K562 (cell line): ENCODE data around the gene SLC13A4. TPM values are rescaled to one million over a fixed set of nuclear protein-coding genes. Genes with fewer than 3 reads are reported as not detected.

Experiments
- ATAC-seq: fragments of 200-7000 bp; cut with Tn5 transposase; 3 replicates; pipeline ENCODE4 v1.9.1; 2020; ENCODE audit warnings: moderate library complexity
- BruUV-seq: library from RNA; stranded (reverse); fragments of 400-500 nt; replicated peaks from 2 replicates; lab custom pipeline; 2021; lab: Mats Ljungman, UMichigan
- CTCF ChIA-PET: fragments of 300-600 bp; formaldehyde crosslinking; extraction: SDS; loops from one replicate; lab custom pipeline; 2021; ENCODE audit warnings: low intra/inter-chr PET ratio; lab: Yijun Ruan, JAX
- POLR2A ChIA-PET: fragments of 300-600, 350-650 bp; sonication (Branson Sonifier 250); formaldehyde crosslinking; extraction: SDS; loops from one replicate; lab custom pipeline; 2021; ENCODE audit warnings: antibody characterized with exemption, inconsistent platforms; lab: Yijun Ruan, JAX
- DNase-seq, 4 experiments: peaks; one replicate each; pipeline versions ENCODE4 v3.0.0 to v3.0.0-alpha.2; 2011 to 2018; ENCODE audit warnings: low spot score in 3 of 4, mixed read lengths in 3 of 4; ENCODE audit errors: extremely low read depth in 1 of 4
- FAIRE-seq: peaks from 2 replicates; lab custom pipeline; 2011; peaks lifted over from hg19 to GRCh38; lab: Jason Lieb, UNC
- H2AFZ ChIP-seq: 2 replicates; pipeline ENCODE4 v1.6.0; 2011; ENCODE audit warnings: low read depth, low read length, control low read depth, inconsistent platforms
- H3K27ac ChIP-seq: fragments of 200-600 bp; 3 replicates; pipeline ENCODE4 v1.8.0; 2011; ENCODE audit warnings: low read depth, mild to moderate bottlenecking, control low read depth, inconsistent platforms, low read length, moderate library complexity, mixed read lengths; ENCODE audit errors: extremely low read depth
- H3K27me3 ChIP-seq, 2 experiments: fragments of 300-600 bp in 1 of 2; 2 replicates in 1 of 2; 3 replicates in 1 of 2; pipeline versions ENCODE4 v1.6.0 to v1.8.0; 2011; ENCODE audit warnings: inconsistent platforms in 2 of 2, low read length in 2 of 2, mild to moderate bottlenecking in 1 of 2, mixed read lengths in 1 of 2, moderate library complexity in 1 of 2; ENCODE audit not compliant: control insufficient read depth in 2 of 2, insufficient read depth in 2 of 2
- H3K36me3 ChIP-seq: fragments of 300-600 bp; 3 replicates; pipeline ENCODE4 v1.8.0; 2011; ENCODE audit warnings: mild to moderate bottlenecking, low read length, inconsistent platforms; ENCODE audit not compliant: control insufficient read depth, insufficient read depth
- H3K4me1 ChIP-seq, 2 experiments: fragments of 200-600 bp in 1 of 2; replicated peaks in 1 of 2; 2 replicates in 1 of 2; 3 replicates in 1 of 2; pipeline versions ENCODE4 v1.5.1 to v1.8.0; 2011; ENCODE audit warnings: inconsistent platforms in 2 of 2, low read length in 2 of 2, mild to moderate bottlenecking in 1 of 2, mixed read lengths in 1 of 2, moderate library complexity in 1 of 2; ENCODE audit not compliant: control insufficient read depth in 2 of 2, insufficient read depth in 2 of 2
- H3K4me2 ChIP-seq: 2 replicates; pipeline ENCODE4 v1.6.1; 2011; ENCODE audit warnings: low read length, control low read depth, inconsistent platforms, mixed read lengths; ENCODE audit not compliant: insufficient read depth
- H3K4me3 ChIP-seq: fragments of 200-600 bp; sonication (generic), shearing (Covaris generic); 2 replicates; pipeline ENCODE4 v1.5.1; 2016; ENCODE audit warnings: control low read depth, inconsistent platforms
- H3K79me2 ChIP-seq: fragments of 200-600 bp; 3 replicates; pipeline ENCODE4 v1.8.0; 2011; ENCODE audit warnings: low read length, inconsistent platforms; ENCODE audit not compliant: control insufficient read depth, insufficient read depth
- H3K9ac ChIP-seq, 2 experiments: 2 replicates each; pipeline versions ENCODE4 v1.6.0 to v1.6.1; 2011; ENCODE audit warnings: low read depth in 2 of 2, low read length in 2 of 2, control low read depth in 1 of 2, inconsistent platforms in 1 of 2, mild to moderate bottlenecking in 1 of 2, mixed read lengths in 1 of 2; ENCODE audit not compliant: insufficient read depth in 1 of 2
- H3K9me1 ChIP-seq: one replicate; pipeline ENCODE4 v1.6.0; 2011; ENCODE audit warnings: inconsistent platforms, mild to moderate bottlenecking, low read length, moderate library complexity; ENCODE audit not compliant: control insufficient read depth, insufficient read depth
- H3K9me3 ChIP-seq: replicated peaks from 2 replicates; pipeline ENCODE4 v1.5.1; 2011; ENCODE audit warnings: low read depth, low read length, inconsistent platforms; ENCODE audit not compliant: control insufficient read depth, insufficient read depth
- H4K20me1 ChIP-seq: replicated peaks from 2 replicates; pipeline ENCODE4 v1.6.1; 2011; ENCODE audit warnings: low read length, inconsistent platforms, mixed read lengths; ENCODE audit not compliant: control insufficient read depth, insufficient read depth
- HMGXB4 ChIP-seq: sonication (generic); formaldehyde crosslinking; IDR thresholded peaks from 2 replicates; pipeline ENCODE4 v1.8.1; 2023; ENCODE audit warnings: mild to moderate bottlenecking, missing genetic modification reagents
- MED1 ChIP-seq: sonication (generic); formaldehyde crosslinking; IDR thresholded peaks from 2 replicates; pipeline ENCODE4 v1.8.1; 2023; ENCODE audit warnings: missing genetic modification reagents, borderline replicate concordance
- MITF ChIP-seq: IDR thresholded peaks from 2 replicates; pipeline ENCODE4 v1.6.1; 2014; ENCODE audit warnings: antibody characterized with exemption
- MYNN ChIP-seq, 2 experiments: sonication (generic); formaldehyde crosslinking in 1 of 2; IDR thresholded peaks; 2 replicates each; pipeline versions ENCODE4 v1.5.0 to v1.6.1; 2016 to 2020; ENCODE audit warnings: antibody characterized with exemption in 1 of 2, missing genetic modification reagents in 1 of 2
- NR4A1 ChIP-seq, 2 experiments: fragments of 250-450 bp in 1 of 2; fragments of 450-650 bp in 1 of 2; sonication (Bioruptor Pico) in 1 of 2; IDR thresholded peaks; 2 replicates each; pipeline versions ENCODE4 v1.4.0 to v1.6.1; 2016 to 2020; ENCODE audit warnings: mild to moderate bottlenecking in 2 of 2, missing compliant biosample characterization in 1 of 2, missing genetic modification characterization in 1 of 2, moderate library complexity in 1 of 2
- TCF7L2 ChIP-seq: fragments of 150-350 bp; IDR thresholded peaks from 2 replicates; pipeline ENCODE4 v1.6.1; 2016; ENCODE audit warnings: low read depth, mild to moderate bottlenecking, low read length, moderate library complexity
- TEAD4 ChIP-seq, 2 experiments: sonication (generic) in 1 of 2; formaldehyde crosslinking in 1 of 2; IDR thresholded peaks; 2 replicates each; pipeline versions ENCODE4 v1.6.1 to v1.8.0; 2012 to 2022; ENCODE audit warnings: borderline replicate concordance in 1 of 2, inconsistent platforms in 1 of 2, low read length in 1 of 2, mild to moderate bottlenecking in 1 of 2, missing genetic modification reagents in 1 of 2
- THRA ChIP-seq: fragments of 450-650 bp; IDR thresholded peaks from 2 replicates; pipeline ENCODE4 v1.6.1; 2017; ENCODE audit warnings: mild to moderate bottlenecking, moderate library complexity
- ZNF41 ChIP-seq: fragments of 250-450 bp; sonication (Bioruptor Pico); conservative IDR thresholded peaks from 2 replicates; pipeline ENCODE4 v1.4.0; 2020; ENCODE audit warnings: mild to moderate bottlenecking
- ZNF644 ChIP-seq: fragments of 200-800 bp; sonication (Bioruptor generic); IDR thresholded peaks from 2 replicates; pipeline ENCODE4 v1.6.1; 2016; ENCODE audit warnings: low read depth, missing genetic modification characterization, missing compliant biosample characterization
- ZNF707 ChIP-seq: fragments of 250-450 bp; sonication (Bioruptor Pico); conservative IDR thresholded peaks from 2 replicates; pipeline ENCODE4 v1.8.0; 2022; ENCODE audit warnings: inconsistent platforms, mild to moderate bottlenecking, moderate library complexity
- ZNF76 ChIP-seq: fragments of 250-450 bp; sonication (Bioruptor Pico); IDR thresholded peaks from 2 replicates; pipeline ENCODE4 v1.4.0; 2020; ENCODE audit warnings: mild to moderate bottlenecking, moderate library complexity, borderline replicate concordance
- WGBS: fragments of 100-300 bp; shearing (Covaris generic); methylation state at CpG from one replicate; pipeline ENCODE4 v1.1.6; 2016; ENCODE audit warnings: low coverage, mixed read lengths; ENCODE audit not compliant: insufficient coverage; ENCODE audit errors: missing lambda C conversion rate; 5-methylcytosine and 5-hydroxymethylcytosine counted together
- in situ Hi-C: fragments of 300-500 bp; cut with MboI; formaldehyde crosslinking; loops from 4 replicates; pipeline ENCODE4 v1.15.0; 2018; ENCODE audit warnings: inconsistent platforms, mixed read lengths
- intact Hi-C: fragments of 100-400 bp; cut with micrococcal nuclease; formaldehyde crosslinking; loops from 2 replicates; pipeline ENCODE4 v1.14.2; 2022
- polyA plus RNA-seq, 8 experiments: library from polyadenylated mRNA; depleted of rRNA in 4 of 8; stranded (reverse) in 5 of 8; unstranded in 3 of 8; fragments of >200 nt; fragmentation: Nextera tagmentation in 2 of 8; fragmentation: Illumina TruSeq in 1 of 8; extraction: Ambion mirVana in 2 of 8; extraction: Trizol in 1 of 8; gene quantifications; 2 replicates each; pipeline versions ENCODE4 v1.2.1 to v1.2.3, GENCODE V29; 2011 to 2014; ENCODE audit warnings: inconsistent platforms in 1 of 8, missing spikeins in 1 of 8
- total RNA-seq, 7 experiments: library from RNA; depleted of rRNA in 6 of 7; stranded (reverse); fragments of >200 nt in 6 of 7; fragmentation: Illumina TruSeq in 2 of 7; extraction: Trizol in 2 of 7; gene quantifications; 2 replicates each; pipeline versions ENCODE4 v1.2.1 to v1.2.3, GENCODE V29; 2011 to 2021; ENCODE audit warnings: low replicate concordance in 1 of 7
- TF ChIP-seq, protein P1 (sequence below): fragments of 450-650 bp; formaldehyde crosslinking; IDR thresholded peaks from 2 replicates; pipeline ENCODE4 v1.4.0; 2020; ENCODE audit warnings: mild to moderate bottlenecking, mixed read lengths

SLC13A4 gene
- total and polyA plus RNA-seq, 9 of the 15 experiments (the other 6 are each of a cell fraction or from before 2014, with no cell fraction given): 0.11 to 1.0 (median 0.36) TPM

- no peak for DNase-seq
- ChIA-PET POLR2A (interaction anchor here (1.1 to 2.1 kb wide), 4 partner anchors 11 to 71 kb away, joined by 3 to 7 read pairs (median 4); partner anchors contain the start of gene STMP1), CTCF (no interaction called here)
- H3K9ac ChIP-seq: peak overlapping the region in 1 of 2 experiments; percentile 35; a peak in 1 of 4 replicates
- H3K4me1 ChIP-seq: peaks cover 4% of the 10 kb centered on the region in 2 experiments; a peak in 2 of 5 replicates
- peak overlapping the region; percentile 51; the same call in 1 of the 2 replicates for H2AFZ ChIP-seq
- no peaks in the 10 kb centered on the region for H3K9me3 ChIP-seq
- ATAC-seq: peak; percentile 11
- BruUV-seq: no TSS peak
- no peak for FAIRE-seq
- no peaks in the 10 kb centered on the region for H3K9me1 ChIP-seq
- in situ Hi-C loops: no loop called here
- peaks cover 51 to 55% of the 10 kb centered on the region in 2 experiments for H3K27me3 ChIP-seq
- intact Hi-C loops: no loop called here
- H4K20me1 ChIP-seq: no peaks in the 10 kb centered on the region; the same call in 1 of the 2 replicates
- no peaks in the 10 kb centered on the region for H3K36me3 ChIP-seq
- H3K27ac ChIP-seq: no peak overlapping the region
- H3K4me2 ChIP-seq: no peak overlapping the region
- WGBS: 12% methylated on average over 21 of the region's 21 CpGs
- H3K79me2 ChIP-seq: no peaks in the 10 kb centered on the region
- no peak overlapping the region for H3K4me3 ChIP-seq
- TF ChIP-seq MYNN (IDR thresholded peaks at IDR 0.05) (no peak), MYNN (CRISPR knock-in tag; IDR thresholded peaks at IDR 0.05) (no peak), ZNF707 (no peak), NR4A1 (CRISPR knock-in tag; IDR thresholded peaks at IDR 0.05) (no peak), NR4A1 (tag; IDR thresholded peaks at IDR 0.05) (no peak), TCF7L2 (no peak), TEAD4 (IDR thresholded peaks at IDR 0.05; ENCODE audit: low read length) (no peak), TEAD4 (CRISPR knock-in tag; IDR thresholded peaks at IDR 0.05; ENCODE audit: borderline replicate concordance) (no peak), MED1 (CRISPR knock-in tag) (no peak), ZNF644 (tag) (no peak), ZNF76 (no peak), THRA (no peak), MITF (no peak), HMGXB4 (CRISPR knock-in tag) (no peak), ZNF41 (CRISPR knock-in tag) (no peak)
- TF ChIP-seq, protein P1, sequence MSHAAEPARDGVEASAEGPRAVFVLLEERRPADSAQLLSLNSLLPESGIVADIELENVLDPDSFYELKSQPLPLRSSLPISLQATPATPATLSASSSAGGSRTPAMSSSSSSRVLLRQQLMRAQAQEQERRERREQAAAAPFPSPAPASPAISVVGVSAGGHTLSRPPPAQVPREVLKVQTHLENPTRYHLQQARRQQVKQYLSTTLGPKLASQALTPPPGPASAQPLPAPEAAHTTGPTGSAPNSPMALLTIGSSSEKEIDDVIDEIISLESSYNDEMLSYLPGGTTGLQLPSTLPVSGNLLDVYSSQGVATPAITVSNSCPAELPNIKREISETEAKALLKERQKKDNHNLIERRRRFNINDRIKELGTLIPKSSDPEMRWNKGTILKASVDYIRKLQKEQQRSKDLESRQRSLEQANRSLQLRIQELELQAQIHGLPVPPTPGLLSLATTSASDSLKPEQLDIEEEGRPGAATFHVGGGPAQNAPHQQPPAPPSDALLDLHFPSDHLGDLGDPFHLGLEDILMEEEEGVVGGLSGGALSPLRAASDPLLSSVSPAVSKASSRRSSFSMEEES (CRISPR knock-in tag): peak; percentile 58
Observed at GRCh38 chr7:135733603-135734342, 5.8 kb upstream of the SLC13A4 start.
